VCaP (cell line): ENCODE results near the gene KATNAL2.

ENCODE experiments used
- H3K27ac ChIP-seq: fragments of 450-650 bp; 2 replicates; pipeline ENCODE4 v1.5.1; 2017
- TF ChIP-seq, protein P1 (sequence below): fragments of 450-650 bp; conservative IDR thresholded peaks from 2 replicates; pipeline ENCODE4 v1.5.1; 2017; ENCODE audit warnings: mild to moderate bottlenecking, moderate library complexity

The KATNAL2 gene

DNA sequence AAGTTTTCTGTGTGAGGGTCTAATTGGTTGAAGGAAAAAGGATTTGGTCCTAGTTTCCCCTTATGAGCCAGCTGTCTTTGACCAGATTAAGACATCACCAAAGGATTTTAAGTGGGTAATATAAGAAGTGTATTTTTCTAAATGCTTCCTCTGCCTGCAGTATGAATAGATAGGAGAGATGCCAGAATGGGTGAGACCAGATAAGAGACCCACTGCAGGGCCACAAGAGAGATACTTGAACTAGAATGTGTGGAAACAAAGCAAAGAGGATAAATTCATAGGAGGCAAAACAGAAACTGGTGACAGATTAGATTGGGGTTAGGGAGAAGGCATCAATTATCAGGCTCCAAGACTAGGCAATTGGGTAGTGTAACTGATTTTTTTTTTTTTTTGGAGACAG is 234.0 kb downstream of the KATNAL2 start:
- TF ChIP-seq, protein P1, sequence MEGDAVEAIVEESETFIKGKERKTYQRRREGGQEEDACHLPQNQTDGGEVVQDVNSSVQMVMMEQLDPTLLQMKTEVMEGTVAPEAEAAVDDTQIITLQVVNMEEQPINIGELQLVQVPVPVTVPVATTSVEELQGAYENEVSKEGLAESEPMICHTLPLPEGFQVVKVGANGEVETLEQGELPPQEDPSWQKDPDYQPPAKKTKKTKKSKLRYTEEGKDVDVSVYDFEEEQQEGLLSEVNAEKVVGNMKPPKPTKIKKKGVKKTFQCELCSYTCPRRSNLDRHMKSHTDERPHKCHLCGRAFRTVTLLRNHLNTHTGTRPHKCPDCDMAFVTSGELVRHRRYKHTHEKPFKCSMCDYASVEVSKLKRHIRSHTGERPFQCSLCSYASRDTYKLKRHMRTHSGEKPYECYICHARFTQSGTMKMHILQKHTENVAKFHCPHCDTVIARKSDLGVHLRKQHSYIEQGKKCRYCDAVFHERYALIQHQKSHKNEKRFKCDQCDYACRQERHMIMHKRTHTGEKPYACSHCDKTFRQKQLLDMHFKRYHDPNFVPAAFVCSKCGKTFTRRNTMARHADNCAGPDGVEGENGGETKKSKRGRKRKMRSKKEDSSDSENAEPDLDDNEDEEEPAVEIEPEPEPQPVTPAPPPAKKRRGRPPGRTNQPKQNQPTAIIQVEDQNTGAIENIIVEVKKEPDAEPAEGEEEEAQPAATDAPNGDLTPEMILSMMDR: no peak
- peak overlapping the region; percentile 93 for H3K27ac ChIP-seq
